D721Med (cell line): ENCODE data around the gene ASMTL.

Experiments used
- DNase-seq: peaks from one replicate; pipeline ENCODE4 v3.0.0; 2011; ENCODE audit warnings: low spot score; ENCODE audit not compliant: insufficient read length
- FAIRE-seq: peaks from 2 replicates; lab custom pipeline; 2011; peaks lifted over from hg19 to GRCh38; lab: Jason Lieb, UNC
- CTCF ChIP-seq: IDR thresholded peaks from 2 replicates; pipeline ENCODE4 v1.5.1; 2012; ENCODE audit warnings: mild to moderate bottlenecking, control low read depth; ENCODE audit not compliant: insufficient read depth; ENCODE audit errors: missing control alignments

ASMTL gene

GRCh38 chrX:1472975-1473374 lies 20.3 kb upstream of the ASMTL start:
- no peak for DNase-seq
- TF ChIP-seq CTCF = no peak
- no peak for FAIRE-seq

GRCh38 chrX:1468250-1468772 lies 15.6 kb upstream of the ASMTL start:
- TF ChIP-seq CTCF = no peak
- no peak for DNase-seq
- no peak for FAIRE-seq

GRCh38 chrX:1466971-1467561 lies 14.4 kb upstream of the ASMTL start:
- FAIRE-seq (no peak), DNase-seq (no peak)
- no peak for TF ChIP-seq CTCF

- no peak for FAIRE-seq
- no peak for TF ChIP-seq CTCF
- DNase-seq = no peak
Observed at GRCh38 chrX:1466232-1466661, 13.5 kb upstream of the ASMTL start.

- TF ChIP-seq CTCF = no peak
- DNase-seq = no peak
- FAIRE-seq = no peak
Observed at GRCh38 chrX:1465286-1466231, 12.8 kb upstream of the ASMTL start.

GRCh38 chrX:1464971-1465285 lies 12.2 kb upstream of the ASMTL start:
- no peak for TF ChIP-seq CTCF
- FAIRE-seq = no peak
- no peak for DNase-seq
